ENCODE data around the gene CAMSAP2. TPM values are rescaled to one million over a fixed set of nuclear protein-coding genes. Genes with fewer than 3 reads are reported as not detected.

Gene CAMSAP2
- total RNA-seq, 1 donor from 2014 or later = 27.9 TPM

GRCh38 chr1:200877839-200878551, 139.3 kb downstream of the CAMSAP2 start:
- no peak for TF ChIP-seq CTCF (IDR thresholded peaks at IDR 0.05; ENCODE audit: unreplicated experiment)
- Mint-ChIP-seq H3K4me3 (ENCODE audit: low read depth) (no peak overlapping the region), H3K4me1 (ENCODE audit: low read depth) (no peaks in the 10 kb centered on the region), H3K9me3 (ENCODE audit: low read depth) (no peaks in the 10 kb centered on the region), H3K27ac (no peak overlapping the region), H3K36me3 (ENCODE audit: insufficient read depth) (no peaks in the 10 kb centered on the region), H3K27me3 (peaks cover 12% of the 10 kb centered on the region)
- no peak for DNase-seq (ENCODE audit: low spot score, unreplicated experiment)

GRCh38 chr1:200880212-200880611, 141.5 kb downstream of the CAMSAP2 start:
- DNase-seq (ENCODE audit: low spot score, unreplicated experiment) = no peak
- peaks cover 6% of the 10 kb centered on the region for H3K27me3 Mint-ChIP-seq
- H3K36me3 Mint-ChIP-seq (ENCODE audit: insufficient read depth) = no peaks in the 10 kb centered on the region
- no peak for TF ChIP-seq CTCF (IDR thresholded peaks at IDR 0.05; ENCODE audit: unreplicated experiment)
- no peaks in the 10 kb centered on the region for H3K9me3 Mint-ChIP-seq (ENCODE audit: low read depth)
- H3K4me3 Mint-ChIP-seq (ENCODE audit: low read depth) = no peak overlapping the region
- H3K27ac Mint-ChIP-seq = no peak overlapping the region
- no peaks in the 10 kb centered on the region for H3K4me1 Mint-ChIP-seq (ENCODE audit: low read depth)

- DNase-seq (ENCODE audit: low spot score, unreplicated experiment) = no peak
Measured at GRCh38 chr1:200883118-200883517, 144.4 kb downstream of the CAMSAP2 start.

GRCh38 chr1:200885623-200886402, 147.1 kb downstream of the CAMSAP2 start:
- peaks cover 11% of the 10 kb centered on the region for H3K4me1 Mint-ChIP-seq (ENCODE audit: low read depth)
- no peaks in the 10 kb centered on the region for H3K36me3 Mint-ChIP-seq (ENCODE audit: insufficient read depth)
- H3K27me3 Mint-ChIP-seq = peaks cover 7% of the 10 kb centered on the region
- no peak for DNase-seq (ENCODE audit: low spot score, unreplicated experiment)
- TF ChIP-seq CTCF (IDR thresholded peaks at IDR 0.05; ENCODE audit: unreplicated experiment) = no peak
- no peak overlapping the region for H3K4me3 Mint-ChIP-seq (ENCODE audit: low read depth)
- H3K9me3 Mint-ChIP-seq (ENCODE audit: low read depth) = no peaks in the 10 kb centered on the region
- no peak overlapping the region for H3K27ac Mint-ChIP-seq

More at GRCh38 chr1:200883118-200883517, 144.4 kb downstream of the CAMSAP2 start:
- H3K27me3 Mint-ChIP-seq = peaks cover 7% of the 10 kb centered on the region
- H3K27ac Mint-ChIP-seq = no peak overlapping the region
- H3K9me3 Mint-ChIP-seq (ENCODE audit: low read depth) = no peaks in the 10 kb centered on the region
- H3K4me3 Mint-ChIP-seq (ENCODE audit: low read depth) = no peak overlapping the region
- H3K36me3 Mint-ChIP-seq (ENCODE audit: insufficient read depth) = no peaks in the 10 kb centered on the region
- peaks cover 1% of the 10 kb centered on the region for H3K4me1 Mint-ChIP-seq (ENCODE audit: low read depth)
- no peak for TF ChIP-seq CTCF (IDR thresholded peaks at IDR 0.05; ENCODE audit: unreplicated experiment)

GRCh38 chr1:200886594-200886993, 147.9 kb downstream of the CAMSAP2 start:
- Mint-ChIP-seq H3K27me3 (peaks cover 7% of the 10 kb centered on the region), H3K36me3 (ENCODE audit: insufficient read depth) (no peaks in the 10 kb centered on the region), H3K9me3 (ENCODE audit: low read depth) (no peaks in the 10 kb centered on the region), H3K4me3 (ENCODE audit: low read depth) (no peak overlapping the region), H3K27ac (no peak overlapping the region), H3K4me1 (ENCODE audit: low read depth) (peaks cover 11% of the 10 kb centered on the region)
- DNase-seq (ENCODE audit: low spot score, unreplicated experiment) = no peak
- no peak for TF ChIP-seq CTCF (IDR thresholded peaks at IDR 0.05; ENCODE audit: unreplicated experiment)
